22Rv1 (cell line): ENCODE data around the gene PDE10A.

Experiments
- ZFX ChIP-seq: fragments of 450-650 bp; IDR thresholded peaks from 2 replicates; pipeline ENCODE4 v1.6.1; 2017; ENCODE audit warnings: antibody characterized with exemption, borderline replicate concordance
- TF ChIP-seq, protein P1 (sequence below): fragments of 450-650 bp; IDR thresholded peaks from 2 replicates; pipeline ENCODE4 v1.5.1; 2017; ENCODE audit warnings: mild to moderate bottlenecking

DNA sequence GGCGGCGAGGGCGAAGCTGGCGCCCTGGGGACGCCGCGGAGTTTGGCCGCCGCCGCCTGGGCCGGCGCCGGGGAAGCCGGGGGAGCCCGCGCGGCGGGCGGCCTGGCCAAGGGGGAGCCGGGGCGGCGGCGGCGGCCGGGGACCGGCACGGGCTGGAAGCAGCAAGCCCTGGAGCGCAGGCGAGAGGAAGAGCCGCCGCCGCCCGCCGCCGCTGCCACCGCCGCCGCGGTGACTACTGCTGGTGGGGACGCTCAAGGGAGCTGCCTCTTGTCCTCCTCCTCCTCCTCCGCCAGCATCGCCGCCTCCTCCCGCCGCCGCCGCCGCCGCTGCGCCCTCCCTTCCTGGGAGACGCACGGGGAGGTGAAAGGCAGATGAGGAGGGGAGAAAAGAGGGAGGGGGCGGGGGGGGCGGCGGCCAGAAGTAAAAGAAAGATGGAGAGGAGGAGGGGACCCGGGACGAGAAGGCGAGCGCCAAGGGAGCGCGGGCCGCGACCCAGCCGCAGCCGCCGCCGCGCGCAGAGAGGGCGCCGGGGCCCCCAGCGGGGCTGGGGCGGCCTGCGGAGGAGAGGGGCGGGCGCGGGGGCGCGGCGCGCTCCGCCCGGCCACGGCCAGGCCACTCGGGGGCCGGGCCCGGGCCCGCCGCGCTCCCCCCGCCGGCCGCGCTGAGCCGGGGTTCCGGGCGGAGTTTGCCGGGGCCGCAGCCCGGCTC lies 846 bp downstream of the PDE10A start:
- TF ChIP-seq, protein P1, sequence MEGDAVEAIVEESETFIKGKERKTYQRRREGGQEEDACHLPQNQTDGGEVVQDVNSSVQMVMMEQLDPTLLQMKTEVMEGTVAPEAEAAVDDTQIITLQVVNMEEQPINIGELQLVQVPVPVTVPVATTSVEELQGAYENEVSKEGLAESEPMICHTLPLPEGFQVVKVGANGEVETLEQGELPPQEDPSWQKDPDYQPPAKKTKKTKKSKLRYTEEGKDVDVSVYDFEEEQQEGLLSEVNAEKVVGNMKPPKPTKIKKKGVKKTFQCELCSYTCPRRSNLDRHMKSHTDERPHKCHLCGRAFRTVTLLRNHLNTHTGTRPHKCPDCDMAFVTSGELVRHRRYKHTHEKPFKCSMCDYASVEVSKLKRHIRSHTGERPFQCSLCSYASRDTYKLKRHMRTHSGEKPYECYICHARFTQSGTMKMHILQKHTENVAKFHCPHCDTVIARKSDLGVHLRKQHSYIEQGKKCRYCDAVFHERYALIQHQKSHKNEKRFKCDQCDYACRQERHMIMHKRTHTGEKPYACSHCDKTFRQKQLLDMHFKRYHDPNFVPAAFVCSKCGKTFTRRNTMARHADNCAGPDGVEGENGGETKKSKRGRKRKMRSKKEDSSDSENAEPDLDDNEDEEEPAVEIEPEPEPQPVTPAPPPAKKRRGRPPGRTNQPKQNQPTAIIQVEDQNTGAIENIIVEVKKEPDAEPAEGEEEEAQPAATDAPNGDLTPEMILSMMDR: no peak
- TF ChIP-seq ZFX: no peak
